ENCODE data around the gene LCK.

The LCK gene

GRCh38 chr1:32250893-32251716 is at the start of gene LCK:
Gene LCK (plus strand): TSS chr1:32251265. CDS start chr1:32274330, 23,065 bp downstream.
- DNase-seq, result no peak

DNA sequence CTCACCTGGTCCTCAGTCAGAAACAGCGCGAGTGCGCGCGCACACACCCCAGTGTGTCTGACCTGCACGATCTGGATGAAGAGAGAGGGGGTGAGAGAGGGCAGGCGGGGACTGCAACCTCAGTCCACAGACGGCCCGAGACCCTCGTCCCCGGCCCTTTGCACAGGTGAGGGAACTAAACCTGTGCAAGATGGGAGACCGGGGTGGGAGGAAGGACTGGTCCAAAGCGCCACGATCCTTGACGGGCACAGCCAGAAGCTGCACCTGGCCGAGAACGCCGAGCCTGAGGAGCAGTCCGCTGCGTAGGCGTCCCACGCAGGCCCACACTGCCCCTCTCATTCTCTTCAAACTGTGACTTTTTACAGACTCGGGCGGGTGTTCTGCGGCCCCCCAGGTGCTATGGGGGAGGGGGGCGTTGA is 46.1 kb upstream of the LCK start:
- peak; percentile 17 for DNase-seq

- peak; percentile 79 for DNase-seq
Observed at GRCh38 chr1:32205401-32206370, 45.4 kb upstream of the LCK start, which contains the start of gene IQCC. Gene IQCC (plus strand): TSS chr1:32205671. CDS start chr1:32205682, 11 bp downstream.

DNA sequence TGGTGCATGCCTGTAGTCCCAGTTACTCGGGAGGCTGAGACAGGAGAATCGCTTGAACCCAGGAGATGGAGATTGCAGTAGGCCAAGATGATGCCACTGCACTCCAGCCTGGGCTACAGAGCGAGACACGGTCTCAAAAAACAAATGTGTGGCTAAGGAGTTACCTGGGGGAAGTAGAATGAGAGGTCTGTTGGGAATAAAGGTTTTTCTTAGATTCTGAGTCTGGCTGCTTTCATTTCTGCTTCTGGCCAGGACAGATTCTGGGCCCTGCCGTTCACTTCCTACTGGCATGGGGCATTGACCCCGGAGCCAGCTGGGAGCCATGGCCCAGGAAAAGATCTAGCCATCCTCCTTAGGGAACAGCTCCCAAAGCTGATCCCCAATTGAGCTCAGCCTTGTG is 42.6 kb upstream of the LCK start:
- no peak for DNase-seq

DNA sequence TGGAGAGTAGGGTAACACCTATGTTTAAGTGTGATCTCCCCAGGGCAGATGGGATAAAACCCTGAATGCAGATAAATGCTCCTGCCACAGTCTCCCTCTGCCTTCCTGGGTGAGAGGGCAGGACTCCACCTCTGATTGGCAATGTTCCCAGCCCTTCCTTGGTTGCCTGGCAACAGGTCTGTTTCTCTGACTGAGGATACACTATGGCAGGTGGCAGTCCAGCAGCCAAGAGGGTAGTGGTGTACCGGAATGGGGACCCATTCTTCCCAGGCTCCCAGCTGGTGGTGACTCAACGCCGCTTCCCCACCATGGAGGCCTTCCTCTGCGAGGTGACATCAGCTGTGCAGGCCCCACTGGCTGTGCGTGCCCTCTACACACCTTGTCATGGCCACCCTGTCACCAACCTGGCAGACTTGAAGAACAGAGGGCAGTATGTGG is 42.2 kb upstream of the LCK start, which contains the start of gene DCDC2B:
Gene DCDC2B (plus strand): TSS at position 199 of the 438 bp plus-strand sequence. CDS start 5 bp downstream, at position 204.
- DNase-seq, result peak; percentile 57

DNA sequence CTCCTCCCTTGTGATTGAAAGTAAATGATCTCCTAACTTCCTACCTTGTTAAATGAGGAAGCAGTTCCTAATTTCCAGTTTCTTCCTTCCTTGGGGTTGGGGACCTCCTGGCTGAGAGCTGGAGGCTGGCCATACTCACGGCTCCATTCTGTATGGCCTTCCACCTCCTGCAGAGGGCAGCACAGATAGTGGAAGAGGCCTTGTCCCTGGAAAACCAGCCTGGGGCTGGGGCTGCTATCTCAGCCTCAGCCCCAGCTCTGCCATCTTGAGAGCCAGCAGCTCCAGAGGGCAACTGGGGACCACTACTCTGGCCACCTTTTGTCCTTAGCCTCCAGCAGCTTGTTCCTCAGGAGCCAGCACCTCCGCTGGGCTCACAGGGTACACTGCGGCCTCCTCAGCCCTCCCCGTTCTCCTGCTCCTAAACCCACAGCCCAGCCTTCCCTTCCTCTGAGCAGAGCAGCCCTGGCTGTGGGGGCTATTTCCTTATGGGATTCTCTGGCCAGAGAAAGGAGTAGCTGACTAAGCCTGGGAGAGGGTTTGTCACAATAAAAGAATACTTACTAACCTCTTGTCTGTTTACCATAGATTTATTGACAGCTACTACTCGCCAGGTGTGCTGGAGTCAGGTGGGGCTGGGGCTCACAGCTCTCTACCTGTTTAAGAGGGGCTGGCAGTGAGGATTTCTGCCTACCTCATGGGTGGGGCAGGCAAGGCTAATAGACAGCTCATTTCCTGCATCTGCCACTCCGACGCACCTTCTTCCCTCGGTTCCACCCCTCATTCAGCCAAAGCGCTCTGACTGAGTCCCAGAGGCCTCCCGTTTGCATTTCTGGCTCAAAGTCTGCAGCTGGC is 35.2 kb upstream of the LCK start:
- DNase-seq, result no peak

DNA sequence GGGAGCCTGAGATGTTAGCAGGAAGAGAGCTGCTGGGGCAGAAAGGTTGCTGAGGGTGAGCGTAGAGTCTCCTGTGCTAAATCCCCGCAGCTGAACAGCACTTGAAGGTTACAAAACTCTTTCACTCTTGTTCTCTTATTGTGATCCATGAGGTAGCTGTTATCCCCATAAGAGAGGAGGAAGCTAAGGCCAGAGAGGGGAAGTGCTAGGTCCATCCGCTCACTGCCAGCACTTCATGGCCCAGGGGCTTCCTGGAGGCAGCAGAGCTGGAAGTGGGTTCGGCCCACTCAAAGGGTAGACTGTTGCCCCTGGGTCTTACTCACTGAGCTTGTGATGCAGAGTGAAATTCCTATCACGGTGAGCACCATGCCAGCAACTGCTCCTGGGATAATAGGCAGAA is 34.5 kb upstream of the LCK start:
- no peak for DNase-seq

DNA sequence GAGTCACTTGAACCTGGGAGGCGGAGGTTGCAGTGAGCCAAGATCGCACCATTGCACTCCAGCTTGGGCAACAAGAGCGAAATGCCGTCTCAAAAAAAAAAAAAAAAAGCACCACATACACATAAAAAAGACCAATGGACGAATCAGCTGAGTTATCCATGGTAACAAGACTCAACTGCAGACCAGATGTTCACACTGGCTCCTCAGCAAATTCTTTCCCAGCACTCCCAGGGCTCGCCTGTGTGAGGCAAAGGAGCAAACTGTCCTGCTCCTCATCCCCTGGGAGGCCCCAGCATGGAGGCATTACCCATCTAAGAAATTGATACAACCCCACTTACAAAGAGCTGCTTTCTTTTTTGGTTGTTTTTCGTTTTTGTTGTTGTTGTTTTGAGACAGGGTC is 32.0 kb upstream of the LCK start:
- DNase-seq, result no peak

- no peak for DNase-seq
Observed at GRCh38 chr1:32220746-32221580, 30.1 kb upstream of the LCK start.

DNA sequence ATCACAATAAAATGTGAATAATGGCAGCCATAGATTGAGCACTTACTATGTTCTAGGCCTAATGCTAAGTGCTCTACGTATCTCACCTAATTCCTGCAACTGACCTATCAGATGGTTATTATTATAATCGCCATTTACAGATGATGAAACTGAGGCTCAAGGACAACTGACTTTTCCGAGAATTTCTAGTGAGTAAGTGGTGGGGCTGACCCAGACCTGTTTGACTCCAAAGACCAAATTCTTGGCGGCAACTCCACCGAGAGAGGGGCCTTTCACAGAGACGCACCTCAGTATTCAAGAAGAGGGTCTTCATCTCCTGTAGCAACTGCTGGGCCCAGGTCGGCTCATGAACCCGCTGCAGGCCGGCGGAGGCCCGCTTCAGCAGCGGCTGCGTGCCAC is 29.5 kb upstream of the LCK start:
- no peak for DNase-seq

DNA sequence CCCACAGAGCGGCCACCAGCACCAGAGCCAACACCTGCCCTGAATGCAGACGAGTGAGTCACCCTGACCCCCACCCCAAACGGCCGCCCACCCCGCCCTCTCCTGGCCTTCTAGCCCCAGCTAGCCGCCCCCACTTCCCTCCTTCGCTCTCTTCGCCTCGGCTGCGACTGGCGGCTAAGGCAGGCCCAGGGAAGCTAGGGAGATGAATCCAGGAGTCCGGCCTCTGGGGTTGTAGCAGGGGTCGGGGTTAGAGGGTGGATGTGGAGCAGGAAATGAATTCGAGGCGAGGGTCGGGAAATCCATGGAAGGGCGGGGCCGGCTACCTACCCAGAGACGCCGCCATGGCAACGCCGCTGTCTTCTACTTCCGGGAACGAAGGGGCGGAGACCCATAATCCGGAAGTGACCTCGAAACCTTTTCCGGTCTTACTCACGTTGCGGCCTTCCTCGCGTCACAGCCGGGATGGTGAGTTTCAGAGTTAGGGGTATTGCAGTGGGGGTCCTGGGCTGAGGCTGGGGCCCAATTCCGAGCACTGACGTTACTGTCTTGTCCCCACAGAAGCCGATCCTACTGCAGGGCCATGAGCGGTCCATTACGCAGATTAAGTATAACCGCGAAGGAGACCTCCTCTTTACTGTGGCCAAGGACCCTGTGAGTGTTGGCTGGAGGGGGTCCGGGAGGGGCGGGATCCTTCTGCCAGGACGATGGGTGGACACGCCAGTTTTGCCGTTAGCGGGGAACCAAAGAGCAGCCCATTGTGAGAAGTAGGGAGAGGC is 28.9 kb upstream of the LCK start, which contains the start of the genes EIF3I and TMEM234:
Gene EIF3I (plus strand): TSS at position 428 of the 776 bp plus-strand sequence. CDS start 35 bp downstream, at position 463.
Gene TMEM234 (minus strand): TSS at position 374 of the 776 bp plus-strand sequence. CDS start 31 bp downstream, at position 343.
- peak; percentile 76 for DNase-seq

GRCh38 chr1:32223683-32224082 is 27.4 kb upstream of the LCK start:
- no peak for DNase-seq

DNA sequence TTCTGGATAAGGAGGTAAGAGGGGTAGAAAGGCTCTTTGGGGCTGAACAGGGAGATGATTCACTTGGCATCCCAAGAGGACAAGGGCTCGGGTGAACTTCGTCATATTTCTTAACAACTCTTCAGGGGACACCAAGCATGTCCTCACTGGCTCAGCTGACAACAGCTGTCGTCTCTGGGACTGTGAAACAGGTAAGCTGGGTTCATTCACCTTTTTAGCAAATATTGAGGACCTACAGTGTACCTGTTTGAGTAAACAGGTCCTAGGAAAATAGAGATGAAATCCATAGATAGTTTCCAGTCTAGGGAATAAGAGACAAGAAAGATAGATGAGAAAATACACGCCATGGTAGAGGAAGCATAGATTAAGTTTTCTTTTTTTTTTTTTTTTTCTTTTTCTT is 26.8 kb upstream of the LCK start:
- DNase-seq, result no peak

DNA sequence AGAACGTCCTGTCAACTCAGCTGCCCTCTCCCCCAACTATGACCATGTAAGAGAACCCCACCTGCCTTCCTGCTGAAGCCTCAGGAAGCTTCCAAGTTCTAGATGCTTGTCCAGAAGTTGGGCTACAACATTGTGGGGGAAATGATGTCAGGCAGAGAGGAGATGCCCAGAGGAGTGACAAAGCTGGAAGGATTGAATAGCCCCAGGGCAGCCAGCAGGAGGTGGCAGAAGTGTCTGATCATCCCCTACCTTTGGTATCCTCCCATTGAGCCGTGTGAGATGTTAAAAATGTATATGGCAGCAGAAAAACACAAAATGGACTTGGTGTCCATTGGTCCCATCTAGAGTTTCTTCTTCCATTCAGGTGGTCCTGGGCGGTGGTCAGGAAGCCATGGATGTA is 22.3 kb upstream of the LCK start:
- DNase-seq, result no peak

GRCh38 chr1:32231843-32232432 is 19.1 kb upstream of the LCK start:
- no peak for DNase-seq

DNA sequence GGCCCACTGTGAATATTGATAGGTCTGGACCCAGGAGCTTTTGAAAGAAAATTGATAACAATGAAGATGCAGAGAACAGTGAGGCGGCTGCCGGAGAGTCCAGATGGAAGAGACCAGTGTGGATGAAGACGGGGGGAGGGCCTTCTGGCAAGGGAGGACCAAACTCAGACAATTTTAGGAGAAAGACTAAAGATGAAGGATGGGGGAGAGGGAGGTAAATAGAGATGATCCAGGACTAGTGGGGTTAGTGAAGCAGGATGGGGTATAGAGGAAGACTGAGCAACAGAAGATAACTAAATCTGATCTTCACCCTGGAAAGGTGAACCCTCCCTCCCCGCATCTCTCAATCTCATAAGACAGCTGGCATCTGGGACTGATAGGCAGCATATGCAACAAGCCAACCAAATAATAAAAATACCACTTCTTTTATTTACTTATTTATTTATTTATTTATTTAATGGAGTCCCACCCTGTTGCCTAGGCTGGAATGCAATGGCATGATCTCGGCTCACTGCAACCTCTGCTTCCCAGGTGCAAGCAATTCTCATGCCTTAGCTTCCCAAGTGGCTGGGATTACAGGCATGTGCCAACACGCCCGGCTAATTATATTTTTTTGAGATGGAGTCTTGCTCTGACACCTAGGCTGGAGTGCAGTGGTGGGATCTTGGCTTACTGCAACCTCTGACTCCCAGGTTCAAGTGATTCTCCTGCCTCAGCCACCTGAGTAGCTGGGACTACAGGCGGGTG is 18.3 kb upstream of the LCK start:
- DNase-seq, result no peak

GRCh38 chr1:32234792-32235191 is 16.3 kb upstream of the LCK start:
- DNase-seq, result no peak

GRCh38 chr1:32239337-32239736 is 11.7 kb upstream of the LCK start:
- DNase-seq, result no peak

GRCh38 chr1:32239790-32240139 is 11.3 kb upstream of the LCK start:
- DNase-seq, result peak; percentile 13

All from NCI-H748 treated with DMSO at 0.1 percent for 48 hours (cell line).